Prostate gland (tissue), 2 donors: ENCODE results near the gene ZMIZ1. TPM values are rescaled to one million over a fixed set of nuclear protein-coding genes. Genes with fewer than 3 reads are reported as not detected.

Source experiments
- DNase-seq: peaks from one replicate; pipeline ENCODE4 v3.0.0-alpha.2; 2019; ENCODE audit warnings: low spot score
- H3K27ac ChIP-seq, 2 donors: fragments of 200-600 bp; sonication (generic); 2 replicates each; pipeline ENCODE4 v1.5.1; 2017 to 2019
- H3K27me3 ChIP-seq: fragments of 200-600 bp; sonication (generic); replicated peaks from 2 replicates; pipeline ENCODE4 v1.5.1; 2019; ENCODE audit not compliant: insufficient read depth
- H3K36me3 ChIP-seq, 2 donors: fragments of 200-600 bp; sonication (generic); 1 replicate in 1 of 2; 2 replicates in 1 of 2; pipeline versions ENCODE4 v1.5.1 to v1.8.1; 2017 to 2019
- H3K4me1 ChIP-seq: fragments of 200-600 bp; sonication (generic); replicated peaks from 2 replicates; pipeline ENCODE4 v1.5.1; 2019
- H3K4me3 ChIP-seq, 2 donors: fragments of 200-600 bp; sonication (generic); 2 replicates each; pipeline ENCODE4 v1.5.1; 2017 to 2019
- H3K9me3 ChIP-seq: fragments of 200-600 bp; sonication (generic); 2 replicates; pipeline ENCODE4 v1.5.1; 2017
- CTCF ChIP-seq, 4 experiments: fragments of 200-600 bp in 2 of 4; fragments of 450-650 bp in 2 of 4; sonication (generic) in 2 of 4; IDR thresholded peaks; 1 replicate in 3 of 4; 2 replicates in 1 of 4; pipeline ENCODE4 v1.5.1; 2016 to 2019; ENCODE audit warnings: antibody characterized with exemption in 4 of 4, mild to moderate bottlenecking in 2 of 4, moderate library complexity in 2 of 4
- POLR2A ChIP-seq: fragments of 450-650 bp; IDR thresholded peaks from one replicate; pipeline ENCODE4 v1.6.1; 2016; ENCODE audit warnings: antibody characterized with exemption, mild to moderate bottlenecking
- POLR2AphosphoS5 ChIP-seq: sonication (generic); formaldehyde crosslinking; IDR thresholded peaks from one replicate; pipeline ENCODE4 v1.6.1; 2017; ENCODE audit warnings: antibody characterized with exemption
- WGBS: methylation state at CpG from one replicate; pipeline ENCODE4 v1.1.5; 2018; 5-methylcytosine and 5-hydroxymethylcytosine counted together
- intact Hi-C: fragments of 100-400 bp; cut with DNase I; formaldehyde crosslinking; loops from one replicate; pipeline ENCODE4 v1.14.2; 2022
- total RNA-seq, 2 donors: library from RNA; depleted of rRNA; stranded (reverse); fragments of >200 nt; gene quantifications; one replicate each; pipeline ENCODE4 v1.1.0, GENCODE V29; 2016

ZMIZ1 gene
- total RNA-seq, 2 donors from 2014 or later, result 69.6 to 78.5 TPM

GRCh38 chr10:79252450-79252849 is 183.7 kb downstream of the ZMIZ1 start:
- Histone ChIP-seq H3K36me3 (no peaks in the 10 kb centered on the region), H3K4me3 (no peak overlapping the region), H3K4me1 (peaks cover 4% of the 10 kb centered on the region), H3K27ac (no peak overlapping the region), H3K9me3 (no peaks in the 10 kb centered on the region), H3K27me3 (no peaks in the 10 kb centered on the region)
- intact Hi-C loops, result no loop called here
- TF ChIP-seq POLR2A (no peak), CTCF (IDR thresholded peaks at IDR 0.05) (no peak), POLR2AphosphoS5 (no peak)
- WGBS, result 87% methylated on average over 5 of the region's 5 CpGs
- no peak for DNase-seq

- intact Hi-C loops, result no loop called here
- WGBS, result 81% methylated on average over 4 of the region's 4 CpGs
- no peak overlapping the region for H3K27ac ChIP-seq
- no peak overlapping the region for H3K4me3 ChIP-seq
- no peaks in the 10 kb centered on the region for H3K4me1 ChIP-seq
- no peak for DNase-seq
- no peak for TF ChIP-seq CTCF (IDR thresholded peaks at IDR 0.05)
- no peak for TF ChIP-seq POLR2A
- TF ChIP-seq POLR2AphosphoS5, result no peak
- H3K27me3 ChIP-seq, result no peaks in the 10 kb centered on the region
- H3K9me3 ChIP-seq, result no peaks in the 10 kb centered on the region
- H3K36me3 ChIP-seq, result no peaks in the 10 kb centered on the region
Measured at GRCh38 chr10:79252971-79253370, 184.2 kb downstream of the ZMIZ1 start.

- H3K27me3 ChIP-seq, result no peaks in the 10 kb centered on the region
- H3K9me3 ChIP-seq, result no peaks in the 10 kb centered on the region
- TF ChIP-seq POLR2A, result no peak
- no peak for TF ChIP-seq POLR2AphosphoS5
- H3K36me3 ChIP-seq, result no peaks in the 10 kb centered on the region
- H3K4me1 ChIP-seq, result no peaks in the 10 kb centered on the region
- DNase-seq, result no peak
- intact Hi-C loops, result no loop called here
- 85% methylated on average over 3 of the region's 3 CpGs for WGBS
- H3K4me3 ChIP-seq, result no peak overlapping the region
- no peak overlapping the region for H3K27ac ChIP-seq
Measured at GRCh38 chr10:79253704-79254103, 184.9 kb downstream of the ZMIZ1 start.

- H3K9me3 ChIP-seq, result no peaks in the 10 kb centered on the region
- TF ChIP-seq POLR2A, result no peak
- TF ChIP-seq POLR2AphosphoS5, result no peak
- no peak for TF ChIP-seq CTCF (IDR thresholded peaks at IDR 0.05)
- no peak for DNase-seq
- WGBS, result 84% methylated on average over 17 of the region's 18 CpGs
- no peak overlapping the region for H3K27ac ChIP-seq
- H3K36me3 ChIP-seq, result no peaks in the 10 kb centered on the region
- H3K4me1 ChIP-seq, result no peaks in the 10 kb centered on the region
- no peaks in the 10 kb centered on the region for H3K27me3 ChIP-seq
- intact Hi-C loops, result no loop called here
- H3K4me3 ChIP-seq, result no peak overlapping the region
Measured at GRCh38 chr10:79254333-79255006, 185.7 kb downstream of the ZMIZ1 start.

GRCh38 chr10:79255007-79255507 is 186.3 kb downstream of the ZMIZ1 start:
- intact Hi-C loops, result no loop called here
- Histone ChIP-seq H3K27ac (no peak overlapping the region), H3K9me3 (no peaks in the 10 kb centered on the region), H3K27me3 (no peaks in the 10 kb centered on the region), H3K36me3 (no peaks in the 10 kb centered on the region), H3K4me3 (no peak overlapping the region), H3K4me1 (no peaks in the 10 kb centered on the region)
- no peak for DNase-seq
- 65% methylated on average over 10 of the region's 10 CpGs for WGBS
- TF ChIP-seq POLR2AphosphoS5 (no peak), POLR2A (no peak), CTCF (IDR thresholded peaks at IDR 0.05) (no peak)
